ENCODE measurements around the gene IFT88. TPM values are rescaled to one million over a fixed set of nuclear protein-coding genes. Genes with fewer than 3 reads are reported as not detected.

The IFT88 gene
- total RNA-seq, 1 experiment from 2014 or later, result 11.9 TPM

GRCh38 chr13:20608438-20609020, 41.6 kb downstream of the IFT88 start:
- ATAC-seq (no peak), DNase-seq (no peak)
- TF ChIP-seq CTCF (conservative IDR thresholded peaks at IDR 0.05; ENCODE audit: low read depth, low read length), result no peak
- Histone ChIP-seq H3K9me2 (replicated peaks; ENCODE audit: low read length) (no peaks in the 10 kb centered on the region), H3K4me3 (ENCODE audit: low read length) (no peak overlapping the region), H3K9me3 (ENCODE audit: low read length) (no peaks in the 10 kb centered on the region), H3K27ac (ENCODE audit: low read length) (no peak overlapping the region), H3K9ac (ENCODE audit: low read length) (no peak overlapping the region), H3F3A (ENCODE audit: low read length, unreplicated experiment) (no peaks in the 10 kb centered on the region), H3K27me3 (ENCODE audit: low read length) (no peaks in the 10 kb centered on the region), H2AFZ (ENCODE audit: low read length) (no peak overlapping the region), H4K20me1 (ENCODE audit: low read length) (no peaks in the 10 kb centered on the region), H3K4me2 (ENCODE audit: low read length) (peak overlapping the region; percentile 45), H3K79me2 (ENCODE audit: low read length) (no peaks in the 10 kb centered on the region), H3K4me1 (ENCODE audit: insufficient read depth, low read length) (peaks cover 13% of the 10 kb centered on the region; the same call in 1 of the 2 replicates), H3K36me3 (ENCODE audit: low read depth, low read length) (no peaks in the 10 kb centered on the region)
- ChIA-PET CTCF (no interaction called here), POLR2A (ENCODE audit: unreplicated experiment) (no interaction called here)
- intact Hi-C loops (cut with micrococcal nuclease), result no loop called here
- no TSS peak for BruUV-seq (replicated peaks)

- ChIA-PET CTCF (no interaction called here), POLR2A (ENCODE audit: unreplicated experiment) (no interaction called here)
- no peaks in the 10 kb centered on the region for H3F3A ChIP-seq (ENCODE audit: low read length, unreplicated experiment)
- DNase-seq (peak; percentile 70), ATAC-seq (peak; percentile 48)
- peak overlapping the region; percentile 45 for H3K4me2 ChIP-seq (ENCODE audit: low read length)
- no peaks in the 10 kb centered on the region for H3K36me3 ChIP-seq (ENCODE audit: low read depth, low read length)
- H3K9me3 ChIP-seq (ENCODE audit: low read length), result no peaks in the 10 kb centered on the region
- TF ChIP-seq EZH2 (IDR thresholded peaks at IDR 0.05; ENCODE audit: low read length, unreplicated experiment) (no peak), CTCF (conservative IDR thresholded peaks at IDR 0.05; ENCODE audit: low read depth, low read length) (no peak), EZH2phosphoT487 (IDR thresholded peaks at IDR 0.05; ENCODE audit: borderline replicate concordance, low read length) (no peak)
- no peaks in the 10 kb centered on the region for H4K20me1 ChIP-seq (ENCODE audit: low read length)
- H2AFZ ChIP-seq (ENCODE audit: low read length), result no peak overlapping the region
- H3K27me3 ChIP-seq (ENCODE audit: low read length), result no peaks in the 10 kb centered on the region
- intact Hi-C loops (cut with micrococcal nuclease), result no loop called here
- peaks cover 13% of the 10 kb centered on the region; the same call in 1 of the 2 replicates for H3K4me1 ChIP-seq (ENCODE audit: insufficient read depth, low read length)
- no peaks in the 10 kb centered on the region for H3K79me2 ChIP-seq (ENCODE audit: low read length)
- H3K9ac ChIP-seq (ENCODE audit: low read length), result no peak overlapping the region
- BruUV-seq (replicated peaks), result no TSS peak
- no peak overlapping the region for H3K27ac ChIP-seq (ENCODE audit: low read length)
- H3K4me3 ChIP-seq (ENCODE audit: low read length), result no peak overlapping the region
- no peaks in the 10 kb centered on the region for H3K9me2 ChIP-seq (replicated peaks; ENCODE audit: low read length)
Measured at GRCh38 chr13:20609145-20609544, 42.2 kb downstream of the IFT88 start.

- ChIA-PET CTCF (no interaction called here), POLR2A (ENCODE audit: unreplicated experiment) (interaction anchor here (0.6 kb wide), 1 partner anchor 42 kb away, joined by 4 read pairs; no protein-coding TSS in a partner anchor)
- Histone ChIP-seq H3K9me3 (ENCODE audit: low read length) (no peaks in the 10 kb centered on the region), H3K36me3 (ENCODE audit: low read depth, low read length) (no peaks in the 10 kb centered on the region), H3K27ac (ENCODE audit: low read length) (no peak overlapping the region), H3K4me1 (ENCODE audit: insufficient read depth, low read length) (peaks cover 13% of the 10 kb centered on the region; the same call in 1 of the 2 replicates), H2AFZ (ENCODE audit: low read length) (no peak overlapping the region), H3K9me2 (replicated peaks; ENCODE audit: low read length) (no peaks in the 10 kb centered on the region), H3K79me2 (ENCODE audit: low read length) (no peaks in the 10 kb centered on the region), H3K9ac (ENCODE audit: low read length) (no peak overlapping the region), H3K4me3 (ENCODE audit: low read length) (no peak overlapping the region), H3K4me2 (ENCODE audit: low read length) (no peak overlapping the region), H3K27me3 (ENCODE audit: low read length) (no peaks in the 10 kb centered on the region), H3F3A (ENCODE audit: low read length, unreplicated experiment) (no peaks in the 10 kb centered on the region), H4K20me1 (ENCODE audit: low read length) (no peaks in the 10 kb centered on the region)
- intact Hi-C loops (cut with micrococcal nuclease), result no loop called here
- BruUV-seq (replicated peaks), result no TSS peak
- ATAC-seq, result no peak
- TF ChIP-seq CTCF (conservative IDR thresholded peaks at IDR 0.05; ENCODE audit: low read depth, low read length) (no peak), EZH2 (IDR thresholded peaks at IDR 0.05; ENCODE audit: low read length, unreplicated experiment) (no peak), EZH2phosphoT487 (IDR thresholded peaks at IDR 0.05; ENCODE audit: borderline replicate concordance, low read length) (no peak)
- no peak for DNase-seq
Measured at GRCh38 chr13:20610006-20610405, 43.0 kb downstream of the IFT88 start.
